Measurements from ENCODE around the gene OGFR.

DNA sequence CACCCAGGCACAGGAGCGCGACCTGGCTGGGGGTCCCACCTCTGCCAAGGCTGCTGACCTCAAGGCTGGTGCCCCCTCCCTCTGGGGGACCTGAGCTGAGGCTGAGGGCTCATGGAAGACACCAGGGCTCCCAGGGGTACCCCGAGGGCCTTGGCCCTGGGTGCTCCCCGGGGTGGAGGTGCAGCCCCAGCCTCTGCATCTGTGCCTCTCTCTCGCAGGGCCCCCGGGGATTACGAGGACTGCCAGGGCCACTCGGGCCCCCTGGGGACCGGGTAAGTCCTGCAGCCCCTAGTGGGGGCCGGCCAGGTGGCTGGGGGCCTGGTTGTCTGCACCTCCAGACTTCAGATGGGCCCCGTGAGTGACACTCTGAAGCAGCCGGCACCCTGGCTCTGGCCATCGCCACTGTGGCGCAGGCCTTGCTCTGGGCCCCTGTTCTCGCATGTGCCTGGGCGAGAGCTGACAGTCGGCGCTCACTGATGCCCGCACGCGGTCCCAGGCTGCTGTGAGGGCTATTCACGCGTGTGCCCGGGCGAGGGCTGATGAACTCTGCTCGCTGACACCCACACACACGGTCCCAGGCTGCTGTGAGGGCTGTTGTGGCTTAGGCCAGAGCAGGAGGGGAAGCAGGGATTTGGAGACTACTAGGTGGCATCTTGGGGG, 21.5 kb downstream of the OGFR start:
- TF ChIP-seq, protein P1, sequence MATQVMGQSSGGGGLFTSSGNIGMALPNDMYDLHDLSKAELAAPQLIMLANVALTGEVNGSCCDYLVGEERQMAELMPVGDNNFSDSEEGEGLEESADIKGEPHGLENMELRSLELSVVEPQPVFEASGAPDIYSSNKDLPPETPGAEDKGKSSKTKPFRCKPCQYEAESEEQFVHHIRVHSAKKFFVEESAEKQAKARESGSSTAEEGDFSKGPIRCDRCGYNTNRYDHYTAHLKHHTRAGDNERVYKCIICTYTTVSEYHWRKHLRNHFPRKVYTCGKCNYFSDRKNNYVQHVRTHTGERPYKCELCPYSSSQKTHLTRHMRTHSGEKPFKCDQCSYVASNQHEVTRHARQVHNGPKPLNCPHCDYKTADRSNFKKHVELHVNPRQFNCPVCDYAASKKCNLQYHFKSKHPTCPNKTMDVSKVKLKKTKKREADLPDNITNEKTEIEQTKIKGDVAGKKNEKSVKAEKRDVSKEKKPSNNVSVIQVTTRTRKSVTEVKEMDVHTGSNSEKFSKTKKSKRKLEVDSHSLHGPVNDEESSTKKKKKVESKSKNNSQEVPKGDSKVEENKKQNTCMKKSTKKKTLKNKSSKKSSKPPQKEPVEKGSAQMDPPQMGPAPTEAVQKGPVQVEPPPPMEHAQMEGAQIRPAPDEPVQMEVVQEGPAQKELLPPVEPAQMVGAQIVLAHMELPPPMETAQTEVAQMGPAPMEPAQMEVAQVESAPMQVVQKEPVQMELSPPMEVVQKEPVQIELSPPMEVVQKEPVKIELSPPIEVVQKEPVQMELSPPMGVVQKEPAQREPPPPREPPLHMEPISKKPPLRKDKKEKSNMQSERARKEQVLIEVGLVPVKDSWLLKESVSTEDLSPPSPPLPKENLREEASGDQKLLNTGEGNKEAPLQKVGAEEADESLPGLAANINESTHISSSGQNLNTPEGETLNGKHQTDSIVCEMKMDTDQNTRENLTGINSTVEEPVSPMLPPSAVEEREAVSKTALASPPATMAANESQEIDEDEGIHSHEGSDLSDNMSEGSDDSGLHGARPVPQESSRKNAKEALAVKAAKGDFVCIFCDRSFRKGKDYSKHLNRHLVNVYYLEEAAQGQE (tag by site-specific recombination; IDR thresholded peaks at IDR 0.05), result no peak
- TF ChIP-seq, protein P2, sequence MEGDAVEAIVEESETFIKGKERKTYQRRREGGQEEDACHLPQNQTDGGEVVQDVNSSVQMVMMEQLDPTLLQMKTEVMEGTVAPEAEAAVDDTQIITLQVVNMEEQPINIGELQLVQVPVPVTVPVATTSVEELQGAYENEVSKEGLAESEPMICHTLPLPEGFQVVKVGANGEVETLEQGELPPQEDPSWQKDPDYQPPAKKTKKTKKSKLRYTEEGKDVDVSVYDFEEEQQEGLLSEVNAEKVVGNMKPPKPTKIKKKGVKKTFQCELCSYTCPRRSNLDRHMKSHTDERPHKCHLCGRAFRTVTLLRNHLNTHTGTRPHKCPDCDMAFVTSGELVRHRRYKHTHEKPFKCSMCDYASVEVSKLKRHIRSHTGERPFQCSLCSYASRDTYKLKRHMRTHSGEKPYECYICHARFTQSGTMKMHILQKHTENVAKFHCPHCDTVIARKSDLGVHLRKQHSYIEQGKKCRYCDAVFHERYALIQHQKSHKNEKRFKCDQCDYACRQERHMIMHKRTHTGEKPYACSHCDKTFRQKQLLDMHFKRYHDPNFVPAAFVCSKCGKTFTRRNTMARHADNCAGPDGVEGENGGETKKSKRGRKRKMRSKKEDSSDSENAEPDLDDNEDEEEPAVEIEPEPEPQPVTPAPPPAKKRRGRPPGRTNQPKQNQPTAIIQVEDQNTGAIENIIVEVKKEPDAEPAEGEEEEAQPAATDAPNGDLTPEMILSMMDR (tag by site-specific recombination; IDR thresholded peaks at IDR 0.05), result no peak
- TF ChIP-seq ZFP41 (tag by site-specific recombination; IDR thresholded peaks at IDR 0.05; ENCODE audit: borderline replicate concordance) (no peak), HOXA7 (CRISPR knock-in tag; IDR thresholded peaks at IDR 0.05; ENCODE audit: borderline replicate concordance) (no peak), ZNF174 (tag by site-specific recombination; IDR thresholded peaks at IDR 0.05) (no peak), ZNF114 (tag by site-specific recombination; IDR thresholded peaks at IDR 0.05) (no peak), REPIN1 (tag by site-specific recombination; IDR thresholded peaks at IDR 0.05; ENCODE audit: low read depth) (no peak), SCRT2 (tag by site-specific recombination; IDR thresholded peaks at IDR 0.05) (no peak), ZNF76 (tag by site-specific recombination; IDR thresholded peaks at IDR 0.05; ENCODE audit: borderline replicate concordance, low read depth) (no peak), BCL11A (tag by site-specific recombination; IDR thresholded peaks at IDR 0.05; ENCODE audit: low read depth) (no peak), ZNF548 (tag by site-specific recombination; IDR thresholded peaks at IDR 0.05) (no peak), KLF8 (tag by site-specific recombination; IDR thresholded peaks at IDR 0.05) (no peak), KLF9 (tag by site-specific recombination; IDR thresholded peaks at IDR 0.05; ENCODE audit: low read depth) (no peak)
- TF ChIP-seq, protein P3, sequence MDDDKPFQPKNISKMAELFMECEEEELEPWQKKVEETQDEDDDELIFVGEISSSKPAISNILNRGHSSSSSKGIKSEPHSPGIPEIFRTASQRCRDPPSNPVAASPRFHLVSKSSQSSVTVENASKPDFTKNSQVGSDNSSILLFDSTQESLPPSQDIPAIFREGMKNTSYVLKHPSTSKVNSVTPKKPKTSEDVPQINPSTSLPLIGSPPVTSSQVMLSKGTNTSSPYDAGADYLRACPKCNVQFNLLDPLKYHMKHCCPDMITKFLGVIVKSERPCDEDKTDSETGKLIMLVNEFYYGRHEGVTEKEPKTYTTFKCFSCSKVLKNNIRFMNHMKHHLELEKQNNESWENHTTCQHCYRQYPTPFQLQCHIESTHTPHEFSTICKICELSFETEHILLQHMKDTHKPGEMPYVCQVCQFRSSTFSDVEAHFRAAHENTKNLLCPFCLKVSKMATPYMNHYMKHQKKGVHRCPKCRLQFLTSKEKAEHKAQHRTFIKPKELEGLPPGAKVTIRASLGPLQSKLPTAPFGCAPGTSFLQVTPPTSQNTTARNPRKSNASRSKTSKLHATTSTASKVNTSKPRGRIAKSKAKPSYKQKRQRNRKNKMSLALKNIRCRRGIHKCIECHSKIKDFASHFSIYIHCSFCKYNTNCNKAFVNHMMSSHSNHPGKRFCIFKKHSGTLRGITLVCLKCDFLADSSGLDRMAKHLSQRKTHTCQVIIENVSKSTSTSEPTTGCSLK (tag by site-specific recombination; IDR thresholded peaks at IDR 0.05), result no peak
